HEK293 (cell line): ENCODE measurements around the gene HAT1.

ENCODE experiments used
- BCL11B ChIP-seq: fragments of 450-650 bp; formaldehyde crosslinking; IDR thresholded peaks from 2 replicates; pipeline ENCODE4 v1.5.1; 2016; ENCODE audit warnings: low read depth, missing biosample characterization, missing genetic modification characterization
- GLIS1 ChIP-seq: fragments of 450-650 bp; formaldehyde crosslinking; IDR thresholded peaks from 2 replicates; pipeline ENCODE4 v1.5.1; 2016; ENCODE audit warnings: missing biosample characterization, missing genetic modification characterization
- KLF1 ChIP-seq: fragments of 450-650 bp; formaldehyde crosslinking; IDR thresholded peaks from 2 replicates; pipeline ENCODE4 v1.5.1; 2016; ENCODE audit warnings: missing biosample characterization, missing genetic modification characterization
- KLF16 ChIP-seq: fragments of 450-650 bp; formaldehyde crosslinking; IDR thresholded peaks from 2 replicates; pipeline ENCODE4 v1.5.1; 2017; ENCODE audit warnings: missing biosample characterization, missing genetic modification characterization
- KLF7 ChIP-seq: fragments of 450-650 bp; formaldehyde crosslinking; IDR thresholded peaks from 2 replicates; pipeline ENCODE4 v1.5.1; 2016; ENCODE audit warnings: missing biosample characterization, missing genetic modification characterization, borderline replicate concordance
- KLF9 ChIP-seq: fragments of 450-650 bp; formaldehyde crosslinking; IDR thresholded peaks from 2 replicates; pipeline ENCODE4 v1.5.1; 2016; ENCODE audit warnings: missing biosample characterization, missing genetic modification characterization, low read depth
- REPIN1 ChIP-seq: fragments of 450-650 bp; formaldehyde crosslinking; IDR thresholded peaks from 2 replicates; pipeline ENCODE4 v1.5.1; 2017; ENCODE audit warnings: missing biosample characterization, missing genetic modification characterization, low read depth
- TRIM28 ChIP-seq: IDR thresholded peaks from 2 replicates; pipeline ENCODE4 v1.6.1; 2011; ENCODE audit warnings: low read length, control low read depth, borderline replicate concordance
- ZBTB11 ChIP-seq: fragments of 450-650 bp; formaldehyde crosslinking; conservative IDR thresholded peaks from 2 replicates; pipeline ENCODE4 v1.5.1; 2016; ENCODE audit warnings: low read depth, missing biosample characterization, missing genetic modification characterization
- ZBTB20 ChIP-seq: fragments of 450-650 bp; formaldehyde crosslinking; IDR thresholded peaks from 2 replicates; pipeline ENCODE4 v1.5.1; 2016; ENCODE audit warnings: missing biosample characterization, missing genetic modification characterization
- ZEB2 ChIP-seq: fragments of 450-650 bp; formaldehyde crosslinking; IDR thresholded peaks from 2 replicates; pipeline ENCODE4 v1.5.1; 2016; ENCODE audit warnings: missing biosample characterization, missing genetic modification characterization
- ZFP37 ChIP-seq: fragments of 450-650 bp; formaldehyde crosslinking; IDR thresholded peaks from 2 replicates; pipeline ENCODE4 v1.5.1; 2016; ENCODE audit warnings: missing biosample characterization, missing genetic modification characterization
- ZNF114 ChIP-seq: fragments of 450-650 bp; formaldehyde crosslinking; IDR thresholded peaks from 2 replicates; pipeline ENCODE4 v1.5.0; 2017; ENCODE audit warnings: missing biosample characterization, missing genetic modification characterization
- ZNF211 ChIP-seq: fragments of 450-650 bp; formaldehyde crosslinking; IDR thresholded peaks from 2 replicates; pipeline ENCODE4 v1.5.1; 2016; ENCODE audit warnings: low read depth, missing biosample characterization, missing genetic modification characterization
- ZNF24 ChIP-seq: fragments of 450-650 bp; formaldehyde crosslinking; IDR thresholded peaks from 2 replicates; pipeline ENCODE4 v1.5.1; 2016; ENCODE audit warnings: missing biosample characterization, missing genetic modification characterization
- ZNF302 ChIP-seq: fragments of 450-650 bp; formaldehyde crosslinking; IDR thresholded peaks from 2 replicates; pipeline ENCODE4 v1.5.1; 2016; ENCODE audit warnings: missing biosample characterization, missing genetic modification characterization, low read depth
- ZNF341 ChIP-seq: fragments of 450-650 bp; formaldehyde crosslinking; IDR thresholded peaks from 2 replicates; pipeline ENCODE4; 2016; ENCODE audit warnings: low read depth, missing biosample characterization, missing genetic modification characterization
- ZNF366 ChIP-seq: fragments of 450-650 bp; formaldehyde crosslinking; conservative IDR thresholded peaks from 2 replicates; pipeline ENCODE4 v1.5.1; 2016; ENCODE audit warnings: missing biosample characterization, missing genetic modification characterization
- ZNF394 ChIP-seq: fragments of 450-650 bp; formaldehyde crosslinking; IDR thresholded peaks from 2 replicates; pipeline ENCODE4 v1.5.1; 2016; ENCODE audit warnings: missing biosample characterization, missing genetic modification characterization, mild to moderate bottlenecking, moderate library complexity, borderline replicate concordance
- ZNF544 ChIP-seq: fragments of 450-650 bp; formaldehyde crosslinking; IDR thresholded peaks from 2 replicates; pipeline ENCODE4 v1.5.0; 2017; ENCODE audit warnings: missing biosample characterization, missing genetic modification characterization
- ZNF580 ChIP-seq: fragments of 450-650 bp; formaldehyde crosslinking; IDR thresholded peaks from 2 replicates; pipeline ENCODE4 v1.5.1; 2016; ENCODE audit warnings: missing biosample characterization, missing genetic modification characterization
- ZNF610 ChIP-seq: fragments of 450-650 bp; formaldehyde crosslinking; IDR thresholded peaks from 2 replicates; pipeline ENCODE4 v1.5.1; 2016; ENCODE audit warnings: missing biosample characterization, missing genetic modification characterization, borderline replicate concordance
- ZNF624 ChIP-seq: fragments of 450-650 bp; formaldehyde crosslinking; IDR thresholded peaks from 2 replicates; pipeline ENCODE4 v1.5.1; 2017; ENCODE audit warnings: missing biosample characterization, missing genetic modification characterization
- ZNF645 ChIP-seq: fragments of 450-650 bp; formaldehyde crosslinking; IDR thresholded peaks from 2 replicates; pipeline ENCODE4; 2016; ENCODE audit warnings: missing biosample characterization, missing genetic modification characterization
- ZNF76 ChIP-seq: fragments of 450-650 bp; formaldehyde crosslinking; IDR thresholded peaks from 2 replicates; pipeline ENCODE4; 2016; ENCODE audit warnings: low read depth, missing biosample characterization, missing genetic modification characterization, borderline replicate concordance
- ZNF777 ChIP-seq: fragments of 450-650 bp; formaldehyde crosslinking; IDR thresholded peaks from 2 replicates; pipeline ENCODE4 v1.5.1; 2017; ENCODE audit warnings: missing biosample characterization, missing genetic modification characterization, borderline replicate concordance
- TF ChIP-seq, protein P1 (sequence below): fragments of 450-650 bp; formaldehyde crosslinking; IDR thresholded peaks from 2 replicates; pipeline ENCODE4 v1.5.1; 2016; ENCODE audit warnings: missing biosample characterization, missing genetic modification characterization
- TF ChIP-seq, protein P2 (sequence below): fragments of 450-650 bp; formaldehyde crosslinking; IDR thresholded peaks from 2 replicates; pipeline ENCODE4 v1.5.1; 2017; ENCODE audit warnings: missing biosample characterization, missing genetic modification characterization
- TF ChIP-seq, protein P3 (sequence below): fragments of 450-650 bp; formaldehyde crosslinking; IDR thresholded peaks from 2 replicates; pipeline ENCODE4 v1.5.1; 2016; ENCODE audit warnings: missing biosample characterization, missing genetic modification characterization

The HAT1 gene

GRCh38 chr2:171922230-171923022 is at the start of gene HAT1 (continued):
- TF ChIP-seq, protein P1, sequence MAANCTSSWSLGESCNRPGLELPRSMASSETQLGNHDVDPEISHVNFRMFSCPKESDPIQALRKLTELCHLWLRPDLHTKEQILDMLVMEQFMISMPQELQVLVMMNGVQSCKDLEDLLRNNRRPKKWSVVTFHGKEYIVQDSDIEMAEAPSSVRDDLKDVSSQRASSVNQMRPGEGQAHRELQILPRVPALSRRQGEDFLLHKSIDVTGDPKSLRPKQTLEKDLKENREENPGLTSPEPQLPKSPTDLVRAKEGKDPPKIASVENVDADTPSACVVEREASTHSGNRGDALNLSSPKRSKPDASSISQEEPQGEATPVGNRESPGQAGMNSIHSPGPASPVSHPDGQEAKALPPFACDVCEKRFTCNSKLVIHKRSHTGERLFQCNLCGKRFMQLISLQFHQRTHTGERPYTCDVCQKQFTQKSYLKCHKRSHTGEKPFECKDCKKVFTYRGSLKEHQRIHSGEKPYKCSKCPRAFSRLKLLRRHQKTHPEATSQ, result no peak
- TF ChIP-seq, protein P2, sequence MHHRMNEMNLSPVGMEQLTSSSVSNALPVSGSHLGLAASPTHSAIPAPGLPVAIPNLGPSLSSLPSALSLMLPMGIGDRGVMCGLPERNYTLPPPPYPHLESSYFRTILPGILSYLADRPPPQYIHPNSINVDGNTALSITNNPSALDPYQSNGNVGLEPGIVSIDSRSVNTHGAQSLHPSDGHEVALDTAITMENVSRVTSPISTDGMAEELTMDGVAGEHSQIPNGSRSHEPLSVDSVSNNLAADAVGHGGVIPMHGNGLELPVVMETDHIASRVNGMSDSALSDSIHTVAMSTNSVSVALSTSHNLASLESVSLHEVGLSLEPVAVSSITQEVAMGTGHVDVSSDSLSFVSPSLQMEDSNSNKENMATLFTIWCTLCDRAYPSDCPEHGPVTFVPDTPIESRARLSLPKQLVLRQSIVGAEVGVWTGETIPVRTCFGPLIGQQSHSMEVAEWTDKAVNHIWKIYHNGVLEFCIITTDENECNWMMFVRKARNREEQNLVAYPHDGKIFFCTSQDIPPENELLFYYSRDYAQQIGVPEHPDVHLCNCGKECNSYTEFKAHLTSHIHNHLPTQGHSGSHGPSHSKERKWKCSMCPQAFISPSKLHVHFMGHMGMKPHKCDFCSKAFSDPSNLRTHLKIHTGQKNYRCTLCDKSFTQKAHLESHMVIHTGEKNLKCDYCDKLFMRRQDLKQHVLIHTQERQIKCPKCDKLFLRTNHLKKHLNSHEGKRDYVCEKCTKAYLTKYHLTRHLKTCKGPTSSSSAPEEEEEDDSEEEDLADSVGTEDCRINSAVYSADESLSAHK, result no peak
- TF ChIP-seq KLF1 (tag by site-specific recombination), result 0 out of 2 replicates have a peak, but pooled peaks have one; percentile 16
- TF ChIP-seq ZFP37 (tag by site-specific recombination), result peak; percentile 22; the same call in 1 of the 2 replicates
- peak; percentile 88 for TF ChIP-seq ZBTB11
- TF ChIP-seq GLIS1 (tag by site-specific recombination), result peak; percentile 62
- TF ChIP-seq ZEB2, result peak; percentile 94
- no peak for TF ChIP-seq KLF7 (tag by site-specific recombination)
- TF ChIP-seq ZNF624 (tag by site-specific recombination), result no peak
- peak; percentile 30; the same call in 1 of the 2 replicates for TF ChIP-seq ZNF76 (tag by site-specific recombination)
- 0 out of 2 replicates have a peak, but pooled peaks have one; percentile 41 for TF ChIP-seq ZNF610 (tag by site-specific recombination)
- TF ChIP-seq, protein P3, sequence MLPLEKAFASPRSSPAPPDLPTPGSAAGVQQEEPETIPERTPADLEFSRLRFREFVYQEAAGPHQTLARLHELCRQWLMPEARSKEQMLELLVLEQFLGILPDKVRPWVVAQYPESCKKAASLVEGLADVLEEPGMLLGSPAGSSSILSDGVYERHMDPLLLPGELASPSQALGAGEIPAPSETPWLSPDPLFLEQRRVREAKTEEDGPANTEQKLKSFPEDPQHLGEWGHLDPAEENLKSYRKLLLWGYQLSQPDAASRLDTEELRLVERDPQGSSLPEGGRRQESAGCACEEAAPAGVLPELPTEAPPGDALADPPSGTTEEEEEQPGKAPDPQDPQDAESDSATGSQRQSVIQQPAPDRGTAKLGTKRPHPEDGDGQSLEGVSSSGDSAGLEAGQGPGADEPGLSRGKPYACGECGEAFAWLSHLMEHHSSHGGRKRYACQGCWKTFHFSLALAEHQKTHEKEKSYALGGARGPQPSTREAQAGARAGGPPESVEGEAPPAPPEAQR (tag by site-specific recombination), result no peak
- TF ChIP-seq TRIM28, result peak; percentile 63; the same call in 1 of the 2 replicates
- TF ChIP-seq BCL11B (tag by site-specific recombination), result peak; percentile 34; the same call in 1 of the 2 replicates
- TF ChIP-seq ZNF114 (tag by site-specific recombination), result no peak
- TF ChIP-seq ZNF24 (tag by site-specific recombination), result 0 out of 2 replicates have a peak, but pooled peaks have one; percentile 56
- TF ChIP-seq KLF9 (tag by site-specific recombination), result peak; percentile 93
- TF ChIP-seq ZNF211 (tag by site-specific recombination), result no peak
- TF ChIP-seq REPIN1, result 0 out of 2 replicates have a peak, but pooled peaks have one; percentile 12
- TF ChIP-seq ZNF394 (tag by site-specific recombination), result peak; percentile 43; the same call in 1 of the 2 replicates
- TF ChIP-seq ZBTB20 (tag by site-specific recombination), result peak; percentile 27; the same call in 1 of the 2 replicates
- TF ChIP-seq ZNF777, result no peak
- peak; percentile 75 for TF ChIP-seq ZNF580 (tag by site-specific recombination)
- TF ChIP-seq ZNF366 (tag by site-specific recombination), result peak; percentile 54; the same call in 1 of the 2 replicates
- no peak for TF ChIP-seq ZNF544
- peak; percentile 62; the same call in 1 of the 2 replicates for TF ChIP-seq KLF16 (tag by site-specific recombination)
- TF ChIP-seq ZNF645 (tag by site-specific recombination), result no peak
- no peak for TF ChIP-seq ZNF302 (tag by site-specific recombination)
- peak; percentile 4; the same call in 1 of the 2 replicates for TF ChIP-seq ZNF341
